Measurements from ENCODE around the gene NKD1.
"Not testable (repeated sequence)": the region's sequence is repeated elsewhere in the genome, so short reads cannot be mapped to it uniquely, and the experiment has no call there.

The NKD1 gene

DNA sequence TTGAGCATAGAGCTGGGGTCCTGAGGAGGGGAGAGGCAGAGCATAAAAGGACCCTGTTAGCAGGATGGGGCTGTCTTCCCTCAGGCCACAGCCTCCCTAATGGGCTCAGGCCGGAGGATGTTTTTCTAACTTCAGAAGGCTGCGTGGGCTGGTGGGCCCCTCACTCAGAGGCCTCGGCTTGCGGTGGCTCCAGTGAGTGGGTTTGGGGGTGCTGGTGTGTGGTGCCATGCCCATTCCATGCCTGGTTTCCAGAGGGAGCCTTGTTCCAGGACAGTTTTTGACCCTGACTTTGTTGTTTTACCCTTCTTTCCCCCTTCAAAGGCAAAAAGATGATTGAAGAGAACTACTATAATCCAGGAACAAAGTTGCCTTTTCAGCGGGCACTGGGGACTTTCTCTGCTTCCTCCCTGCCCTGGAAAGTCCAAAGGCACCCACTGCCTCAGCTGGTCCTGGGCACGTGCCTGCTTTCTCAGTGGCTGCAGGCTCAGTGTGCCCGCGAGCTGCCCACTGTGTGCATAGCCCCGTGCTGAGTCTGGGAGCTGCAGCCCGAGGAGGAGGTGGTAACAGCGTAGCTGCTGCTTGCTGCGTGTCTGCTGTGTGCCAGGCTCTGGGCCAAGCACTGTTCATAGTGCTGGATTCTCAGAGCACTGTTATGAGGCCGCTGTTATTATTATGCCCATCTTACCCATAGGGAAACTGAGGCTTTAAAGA, 11.8 kb downstream of the NKD1 start:
- no peak for DNase-seq (ENCODE audit: low read depth in 2 of 2)

DNA sequence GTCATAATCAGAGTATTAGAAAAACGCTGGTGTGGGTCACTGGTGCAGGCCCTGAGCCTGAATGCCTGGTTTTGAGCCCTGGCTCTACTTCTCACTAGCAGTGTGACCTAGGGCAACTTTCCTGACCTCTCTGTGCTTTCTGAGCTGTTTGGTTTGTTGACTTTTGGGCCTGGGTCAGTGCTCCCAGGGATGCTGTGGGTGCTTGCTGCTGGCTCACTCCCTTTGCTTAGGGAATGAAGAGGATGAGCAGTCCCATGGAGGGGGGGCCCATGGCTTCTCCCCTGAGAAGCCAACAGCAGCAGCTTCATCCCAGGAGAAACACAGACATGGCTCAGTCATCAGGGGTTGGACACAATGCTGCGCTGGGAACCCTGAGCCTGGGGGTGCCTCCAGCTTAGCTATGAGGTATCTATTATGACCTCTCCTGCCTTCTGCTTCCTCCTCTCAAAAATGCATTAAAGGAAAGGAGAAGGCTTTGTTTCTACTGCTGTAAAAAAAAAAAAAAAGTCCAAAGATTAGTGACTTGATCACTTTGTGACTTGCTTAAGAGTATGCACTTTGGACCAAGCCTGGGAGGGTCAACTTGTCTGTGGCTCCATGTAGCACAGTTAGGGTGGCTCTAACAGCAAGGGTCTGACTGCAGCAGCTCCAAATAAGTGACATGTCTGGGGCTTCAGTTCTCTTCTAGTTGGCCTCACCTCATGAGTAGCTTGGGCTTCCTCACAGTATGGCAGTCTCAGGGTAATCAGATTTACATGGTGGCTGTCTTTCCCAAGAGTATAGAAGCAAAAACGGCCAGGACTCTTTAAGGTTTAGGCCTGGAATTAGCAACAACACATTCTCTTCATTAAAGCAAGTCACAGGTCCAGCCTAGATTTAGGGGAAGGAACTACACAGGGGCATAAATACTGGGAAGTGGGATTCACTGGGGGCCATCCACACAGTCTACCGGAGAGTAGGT, 13.0 kb downstream of the NKD1 start:
- no peak for DNase-seq (ENCODE audit: low read depth in 2 of 2)

DNA sequence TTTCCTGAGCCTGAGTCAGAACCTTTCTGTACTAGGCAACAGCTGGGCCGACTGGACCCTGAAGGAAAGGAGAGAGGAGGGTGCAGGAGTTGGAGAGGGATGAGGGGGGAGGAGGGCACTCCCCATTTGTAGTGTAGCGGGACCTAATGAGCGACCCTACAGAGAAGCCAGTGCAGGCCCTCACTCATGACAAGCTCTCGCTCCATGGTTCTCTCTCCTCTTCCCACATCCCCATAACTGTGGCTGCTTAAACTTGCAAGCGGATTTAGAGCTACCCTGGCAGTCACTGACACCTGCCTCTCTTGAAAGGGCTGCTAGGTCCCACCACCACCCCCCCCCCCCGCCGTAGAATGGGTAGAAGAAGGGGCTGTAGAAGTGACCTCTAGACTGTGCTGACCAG, 14.5 kb downstream of the NKD1 start:
- no peak for DNase-seq (ENCODE audit: low read depth in 2 of 2)

DNA sequence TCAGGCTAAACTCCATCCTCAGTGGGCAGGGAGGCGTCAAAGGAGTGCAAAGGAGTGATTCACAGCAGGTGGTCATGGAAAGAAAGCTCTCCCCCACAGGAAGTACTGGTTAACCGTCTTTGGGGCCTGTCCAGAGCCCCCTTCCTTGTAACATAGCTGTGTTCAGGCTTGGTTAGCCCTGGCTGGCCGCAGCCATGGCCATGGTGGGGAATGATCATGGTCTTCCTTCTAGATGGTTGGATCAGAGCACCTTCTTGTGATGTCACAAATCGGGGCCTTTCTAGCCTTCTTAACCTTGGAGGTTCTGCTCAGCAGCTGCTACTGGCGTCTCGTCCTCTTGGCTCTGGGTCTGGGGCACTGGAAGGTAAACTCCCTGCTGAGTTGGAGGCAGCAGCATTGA, 15.8 kb downstream of the NKD1 start:
- DNase-seq (ENCODE audit: low read depth in 2 of 2): no peak

DNA sequence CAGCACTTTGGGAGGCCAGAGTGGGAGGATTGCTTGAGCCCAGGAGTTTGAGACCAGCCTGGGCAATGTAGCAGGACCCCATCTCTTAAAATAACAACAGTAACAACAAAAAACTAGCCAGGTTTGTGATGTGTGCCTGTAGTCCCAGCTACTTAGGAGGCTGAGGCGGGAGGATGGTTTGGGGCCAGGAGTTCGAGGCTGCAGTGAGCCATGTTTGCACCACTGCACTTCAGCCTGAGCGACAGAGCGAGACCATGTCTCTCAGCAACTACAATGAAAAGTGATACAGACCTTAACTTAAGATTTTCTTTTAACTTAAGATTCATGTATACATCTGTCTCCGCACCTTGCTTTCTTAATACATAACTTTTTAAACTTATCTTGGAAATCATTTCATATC, 17.2 kb downstream of the NKD1 start:
- DNase-seq (ENCODE audit: low read depth in 2 of 2): no peak

DNA sequence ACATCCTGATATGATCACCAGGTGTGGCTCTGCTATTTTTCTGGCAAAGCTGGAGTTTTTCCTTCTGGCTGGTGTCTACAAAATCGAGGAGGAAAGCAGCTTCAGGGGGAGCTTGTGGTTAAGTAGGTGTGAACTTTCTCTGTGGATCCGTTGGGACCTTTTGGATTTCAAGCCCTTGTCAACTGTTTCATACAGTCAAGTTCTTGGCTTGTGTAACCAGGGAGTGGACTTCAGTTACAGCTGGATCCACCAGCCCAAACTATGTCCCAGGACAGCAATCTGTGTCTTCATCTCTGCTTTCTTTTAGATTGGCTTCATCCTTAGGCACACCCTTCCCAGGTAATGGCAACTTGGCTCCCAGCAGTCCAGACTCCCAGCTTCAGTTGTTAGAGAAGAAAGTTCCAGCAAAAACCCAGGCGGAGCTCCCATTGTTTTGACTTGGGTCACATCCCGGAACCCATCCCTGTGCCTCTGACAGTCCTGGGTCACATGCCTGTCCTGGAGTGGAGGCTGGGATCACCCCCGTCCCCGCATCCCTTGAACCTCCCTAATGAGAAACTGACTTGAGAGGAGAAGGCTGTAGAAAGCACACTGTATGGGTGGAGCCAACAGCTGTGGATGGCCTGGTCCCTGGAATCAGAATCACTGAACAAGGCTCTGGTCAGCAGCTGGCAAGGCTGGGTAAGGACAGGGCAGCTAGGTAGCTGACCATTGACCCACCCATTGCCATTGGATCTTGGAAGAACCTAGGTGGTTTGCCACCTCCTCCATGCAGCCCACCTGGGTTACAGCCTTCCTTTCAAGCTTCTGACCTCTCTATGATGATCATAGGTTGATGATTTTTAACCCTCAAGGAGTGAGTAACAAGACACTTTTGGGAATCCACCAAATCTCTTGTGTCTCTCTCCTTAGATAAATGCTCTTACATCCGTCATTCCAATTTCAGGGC, 18.1 kb downstream of the NKD1 start:
- no peak for DNase-seq (ENCODE audit: low read depth in 2 of 2)

DNA sequence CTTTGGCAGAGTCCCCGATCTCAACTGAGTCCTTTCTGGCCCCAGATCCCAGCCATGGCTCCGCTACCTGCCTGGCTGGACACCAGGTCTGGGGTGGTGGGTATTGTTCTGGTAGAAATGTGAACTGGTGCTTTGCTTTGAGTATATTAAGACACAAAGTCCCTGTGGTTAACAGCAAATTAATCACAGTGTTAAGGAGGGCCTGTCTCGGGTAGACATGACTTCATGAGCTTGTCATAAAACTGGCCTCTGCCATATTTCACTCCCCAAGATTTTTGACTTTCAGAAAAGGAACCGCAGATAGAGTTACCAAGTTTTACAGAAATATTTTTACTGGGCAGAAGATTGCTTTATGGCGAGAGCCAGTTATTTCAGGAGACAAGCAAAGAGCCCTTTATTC, 19.5 kb downstream of the NKD1 start:
- no peak for DNase-seq (ENCODE audit: low read depth in 2 of 2)

DNA sequence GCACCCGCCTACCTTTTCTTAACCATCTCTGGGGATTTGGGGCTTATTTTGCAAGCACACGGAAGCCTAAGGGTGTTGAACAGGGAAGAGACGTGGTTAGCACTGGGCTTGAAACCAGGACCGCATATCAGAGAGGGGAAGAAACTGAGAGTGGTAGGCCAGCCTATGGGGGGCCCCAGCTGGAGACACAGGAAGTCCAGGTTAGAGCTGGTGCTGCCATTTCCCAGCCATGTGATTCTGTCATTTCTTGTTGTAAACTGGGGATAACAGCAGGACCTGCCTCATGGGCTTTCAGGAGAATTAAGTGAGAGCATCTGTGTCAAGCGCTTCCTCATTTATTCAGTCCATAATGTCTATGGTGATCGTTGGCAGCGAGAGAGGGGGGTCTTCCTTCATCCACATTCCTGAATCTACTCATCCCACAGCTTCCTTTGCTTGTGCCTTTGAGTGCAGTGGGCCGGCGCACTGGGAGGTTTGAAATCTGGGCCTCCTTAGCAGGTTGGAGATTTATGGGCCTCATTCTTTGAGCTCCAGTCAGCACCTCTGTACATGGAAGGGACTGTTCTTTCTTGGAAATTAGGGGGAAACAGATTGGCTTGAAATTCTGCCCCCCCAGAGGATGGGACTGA, 20.1 kb downstream of the NKD1 start:
- no peak for DNase-seq (ENCODE audit: low read depth in 2 of 2)

DNA sequence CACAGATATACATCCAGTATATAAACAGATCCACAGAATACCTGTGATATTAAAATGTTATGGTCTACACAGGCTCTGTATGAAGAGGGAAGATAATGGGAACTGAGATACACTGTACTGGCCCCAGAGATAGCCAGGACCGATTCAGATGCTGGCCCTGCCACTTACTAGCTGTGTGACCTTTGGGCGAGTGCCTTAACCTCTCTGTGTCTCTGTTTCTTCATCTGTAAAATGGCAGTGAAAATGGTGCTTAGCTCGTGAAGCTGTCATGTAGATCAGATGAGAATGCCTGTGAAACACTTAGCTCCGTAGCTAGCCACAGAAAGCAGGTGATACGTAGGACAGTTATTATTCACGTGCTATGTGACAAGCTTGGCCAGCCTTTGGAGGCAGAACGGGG, 22.2 kb downstream of the NKD1 start:
- DNase-seq (ENCODE audit: low read depth in 2 of 2): no peak

DNA sequence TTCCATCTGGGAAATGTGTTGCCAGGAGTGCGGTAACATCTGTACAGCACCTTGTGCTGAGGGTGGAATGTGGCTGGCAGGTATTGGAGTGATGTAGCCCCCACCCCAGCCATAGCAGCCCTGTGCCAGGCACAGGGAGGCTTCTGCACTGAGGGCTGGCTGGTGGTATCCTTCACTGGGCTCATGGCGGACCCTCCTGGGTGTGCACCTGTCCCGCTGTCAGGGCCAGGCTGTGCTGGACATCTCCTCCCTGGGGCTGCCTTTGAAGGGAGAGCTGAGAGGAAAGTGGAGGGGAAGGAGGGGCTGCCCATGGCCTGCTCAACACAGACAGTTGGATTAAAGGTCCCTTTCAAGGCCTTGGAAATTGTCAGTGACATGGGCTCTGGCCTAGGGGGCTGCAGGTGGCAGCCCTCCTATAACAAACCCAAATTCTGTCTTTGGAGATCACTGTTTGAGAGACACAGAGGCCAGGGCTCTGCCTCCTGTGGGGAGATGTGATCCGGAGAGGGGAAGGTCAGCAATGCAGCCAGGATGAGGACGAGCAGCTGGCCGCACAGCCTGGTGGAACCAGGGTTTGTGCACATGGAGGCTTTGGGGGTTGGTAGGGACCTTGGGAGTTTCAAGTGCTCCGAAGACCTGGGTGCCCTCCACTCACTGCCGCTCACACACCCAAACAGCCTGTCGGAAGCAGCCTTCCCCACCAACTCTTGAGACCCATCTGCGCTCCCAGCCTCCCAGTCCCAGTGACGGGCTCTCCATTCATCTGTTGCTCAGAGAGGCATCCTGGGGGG, 22.8 kb downstream of the NKD1 start:
- no peak for DNase-seq (ENCODE audit: low read depth in 2 of 2)

DNA sequence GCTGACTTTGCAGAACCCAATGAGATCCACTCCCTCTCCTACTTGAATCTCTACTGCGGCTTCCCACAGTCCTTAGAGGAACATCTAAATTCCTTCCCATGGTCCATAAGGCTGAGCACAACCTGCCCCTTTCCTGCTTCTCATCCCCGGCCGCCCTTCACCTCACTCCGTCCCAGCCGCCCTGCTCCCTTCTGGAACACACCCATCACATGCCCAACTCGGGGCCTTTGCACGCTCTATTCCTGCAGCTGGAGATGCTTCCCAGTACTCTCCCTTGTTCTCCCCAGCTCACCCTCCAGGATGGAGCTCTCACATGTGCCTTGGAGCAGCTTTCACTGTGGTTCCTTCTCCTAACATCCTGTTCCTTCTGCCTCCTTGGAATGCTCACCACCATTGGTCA, 23.6 kb downstream of the NKD1 start:
- DNase-seq (ENCODE audit: low read depth in 2 of 2): no peak

DNA sequence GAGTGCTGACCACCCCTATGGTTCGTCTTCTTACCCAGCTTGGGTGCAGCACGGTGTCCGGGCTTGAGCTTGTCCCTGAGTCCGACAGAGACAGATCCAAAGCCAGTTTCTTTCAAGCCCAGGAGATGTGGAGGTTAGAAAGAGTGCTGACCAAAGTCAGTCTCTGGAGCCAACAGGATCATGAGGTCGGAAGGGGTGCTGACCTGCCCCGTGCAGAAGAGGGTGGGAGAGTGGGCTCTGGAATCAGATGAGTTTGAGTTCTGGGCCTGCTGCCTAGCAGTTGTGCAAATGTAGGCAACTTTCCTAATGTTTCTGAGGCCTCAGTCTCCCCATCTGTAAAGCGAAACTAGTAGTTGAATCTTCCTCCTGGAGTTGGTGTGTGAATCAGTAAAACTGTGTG, 24.5 kb downstream of the NKD1 start:
- no peak for DNase-seq (ENCODE audit: low read depth in 2 of 2)

DNA sequence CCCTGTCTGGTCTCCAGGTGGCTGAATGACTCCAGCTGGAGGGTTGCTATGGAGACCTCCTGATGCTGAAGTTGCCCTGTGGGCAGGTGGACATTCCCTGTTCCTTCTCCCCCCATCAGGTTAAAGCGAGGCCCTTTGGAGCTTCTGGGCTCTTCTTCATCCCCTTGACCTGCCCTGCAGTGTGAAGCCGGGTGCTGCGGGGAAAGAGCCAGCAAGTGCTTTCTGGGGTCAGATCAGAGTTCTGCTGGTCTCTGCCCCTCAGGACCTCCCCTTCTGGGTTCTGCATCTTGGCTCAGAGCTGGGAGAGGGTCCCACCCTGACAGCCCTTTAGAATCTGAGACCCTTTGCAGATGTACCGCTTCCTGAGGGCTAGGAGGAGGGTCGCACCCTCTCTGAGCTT, 25.1 kb downstream of the NKD1 start:
- no peak for DNase-seq (ENCODE audit: low read depth in 2 of 2)

DNA sequence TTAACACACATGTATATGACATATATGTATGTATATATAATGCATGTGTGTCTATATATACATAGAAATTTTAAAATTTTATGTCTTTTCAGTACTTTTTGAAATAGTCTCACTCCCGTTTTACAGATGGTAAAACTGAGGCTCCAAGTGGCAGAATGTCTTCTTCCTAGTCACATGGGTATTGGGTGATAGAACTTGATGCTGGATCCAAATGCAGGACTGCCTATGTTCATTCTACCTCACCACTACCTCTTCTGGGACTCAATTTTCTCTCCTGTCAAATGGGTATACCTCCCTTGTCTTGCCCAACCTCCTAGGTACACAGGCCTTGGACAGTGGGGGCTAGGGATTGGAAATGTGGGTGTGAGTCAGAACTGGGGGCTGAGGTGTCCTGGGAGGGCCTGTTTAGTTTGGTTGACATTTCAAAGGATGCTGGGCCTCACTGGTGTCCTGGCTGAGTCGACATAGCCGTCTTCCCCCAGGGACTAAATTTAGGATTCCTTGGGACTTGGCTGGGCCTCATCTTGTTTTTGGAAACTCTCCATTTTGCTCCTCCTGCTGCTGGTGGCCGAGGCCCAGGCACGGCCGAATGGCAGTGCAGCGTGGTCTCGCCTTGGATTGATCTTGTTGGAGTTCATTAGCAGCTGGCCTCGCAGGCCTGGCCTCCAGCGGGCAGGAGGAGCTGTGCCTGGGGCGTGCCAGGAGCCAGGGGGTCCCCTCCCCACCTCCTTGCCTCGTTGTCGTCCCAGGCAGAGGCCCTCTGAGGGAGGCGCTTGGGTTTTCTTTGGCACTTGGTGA, 25.9 kb downstream of the NKD1 start:
- DNase-seq (ENCODE audit: low read depth in 2 of 2): no peak

DNA sequence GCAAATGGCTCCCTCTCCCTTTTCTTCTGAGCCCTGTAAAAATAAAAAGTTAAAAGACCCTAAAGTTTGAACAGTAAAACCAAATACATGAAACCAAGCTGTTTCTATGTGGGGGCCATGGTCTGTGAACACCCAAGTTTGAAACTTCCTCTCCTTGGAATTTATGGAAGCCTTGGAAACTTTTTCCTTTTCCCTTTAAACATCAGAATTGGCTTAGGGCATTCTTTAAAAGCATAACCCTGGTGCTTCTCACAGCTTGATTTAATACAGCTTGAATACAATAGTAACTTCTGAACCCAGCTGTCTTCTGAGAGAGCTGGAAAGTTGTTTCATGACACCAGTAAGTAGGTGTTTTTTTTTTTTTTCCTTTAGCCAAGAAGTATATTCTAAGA, 26.5 kb downstream of the NKD1 start:
- no peak for DNase-seq (ENCODE audit: low read depth in 2 of 2)

DNA sequence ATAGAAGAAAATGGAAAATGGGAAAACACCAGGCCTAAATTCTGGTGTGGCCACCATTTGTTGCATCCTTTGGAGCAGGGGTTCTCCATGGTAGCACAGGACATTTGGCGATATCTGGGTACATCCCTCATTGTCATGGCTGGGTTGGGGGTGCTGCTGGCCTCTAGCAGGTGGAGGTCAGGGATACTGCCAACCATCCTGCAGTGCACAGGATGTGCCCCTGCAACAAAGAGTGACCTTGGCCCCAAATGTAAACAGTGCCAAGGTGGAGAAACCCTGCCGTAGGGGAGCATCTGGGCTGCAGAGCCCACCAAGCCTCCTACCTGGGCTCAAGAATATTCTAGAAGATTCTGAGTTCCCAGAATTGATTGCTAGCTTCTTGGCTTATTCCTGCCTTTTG, 27.5 kb downstream of the NKD1 start:
- no peak for DNase-seq (ENCODE audit: low read depth in 2 of 2)

DNA sequence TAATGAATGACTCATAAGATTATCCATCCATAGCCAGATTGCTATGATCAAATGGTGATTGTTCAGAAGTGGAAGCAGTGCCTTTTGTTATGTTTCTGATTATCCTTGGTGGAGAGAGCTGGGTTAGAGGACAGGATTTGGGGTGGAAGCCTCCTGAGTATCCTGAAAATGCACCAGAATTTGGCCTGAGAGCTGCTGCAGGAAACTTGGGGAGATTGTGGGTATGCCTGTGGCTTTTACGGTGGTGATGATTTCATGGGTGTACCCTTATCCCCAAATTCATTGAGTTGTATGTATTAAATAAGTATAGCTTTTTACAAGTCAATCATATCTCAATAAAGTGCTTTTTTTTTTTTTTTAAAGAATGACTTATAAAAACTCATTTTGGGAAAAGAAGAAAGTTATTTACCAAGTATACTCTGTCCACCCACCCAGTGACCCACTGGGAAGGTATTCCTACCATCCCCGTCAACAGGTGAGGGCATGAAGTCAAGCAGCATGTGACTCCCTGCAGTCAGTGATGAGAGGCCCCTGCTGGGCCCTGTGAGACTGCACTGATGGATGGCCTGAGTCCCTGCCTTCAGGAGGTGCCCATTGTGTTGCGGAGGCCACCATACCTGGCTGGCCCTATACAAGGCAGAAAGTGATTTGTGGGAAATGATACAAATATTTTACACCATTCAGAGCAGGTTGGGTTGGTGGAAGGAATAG, 28.4 kb downstream of the NKD1 start:
- no peak for DNase-seq (ENCODE audit: low read depth in 2 of 2)

DNA sequence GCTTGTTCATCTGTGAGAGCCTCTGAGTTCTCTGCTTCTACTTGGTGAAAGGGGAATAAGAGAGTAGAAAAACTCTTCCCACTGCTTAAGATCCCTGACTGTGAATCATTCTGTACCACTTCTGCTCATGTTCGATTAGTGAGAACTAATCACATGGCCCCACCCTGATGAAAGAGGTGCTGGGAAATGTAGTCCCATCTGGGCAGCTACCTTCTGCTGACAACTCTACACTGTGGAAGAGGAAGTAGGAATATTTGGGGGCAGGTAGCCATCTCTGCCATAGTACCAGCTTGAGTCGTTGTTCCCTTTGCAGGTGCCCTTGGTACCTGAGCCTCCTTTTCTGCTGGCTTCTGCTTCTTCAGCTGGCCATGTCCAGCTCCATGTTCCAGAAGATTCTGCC, 29.9 kb downstream of the NKD1 start:
- no peak for DNase-seq (ENCODE audit: low read depth in 2 of 2)

DNA sequence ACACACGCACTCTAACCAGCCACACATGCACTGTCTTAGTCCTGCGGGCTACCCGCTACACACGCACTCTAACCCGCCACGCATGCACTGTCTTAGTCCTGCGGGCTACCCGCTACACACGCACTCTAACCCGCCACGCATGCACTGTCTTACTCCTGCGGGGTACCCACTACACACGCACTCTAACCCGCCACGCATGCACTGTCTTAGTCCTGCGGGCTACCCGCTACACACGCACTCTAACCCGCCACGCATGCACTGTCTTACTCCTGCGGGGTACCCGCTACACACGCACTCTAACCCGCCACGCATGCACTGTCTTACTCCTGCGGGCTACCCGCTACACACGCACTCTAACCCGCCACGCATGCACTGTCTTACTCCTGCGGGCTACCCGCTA, 31.2 kb downstream of the NKD1 start:
- not testable (repeated sequence) for DNase-seq (ENCODE audit: low read depth in 2 of 2)
